Middle frontal gyrus (tissue), 1 donor: ENCODE measurements around the gene HMBS.

Experiments
- DNase-seq: peaks from one replicate; pipeline ENCODE4 v3.0.0-alpha.2; 2015; ENCODE audit warnings: low spot score; ENCODE audit errors: extremely low spot score

HMBS gene

DNA sequence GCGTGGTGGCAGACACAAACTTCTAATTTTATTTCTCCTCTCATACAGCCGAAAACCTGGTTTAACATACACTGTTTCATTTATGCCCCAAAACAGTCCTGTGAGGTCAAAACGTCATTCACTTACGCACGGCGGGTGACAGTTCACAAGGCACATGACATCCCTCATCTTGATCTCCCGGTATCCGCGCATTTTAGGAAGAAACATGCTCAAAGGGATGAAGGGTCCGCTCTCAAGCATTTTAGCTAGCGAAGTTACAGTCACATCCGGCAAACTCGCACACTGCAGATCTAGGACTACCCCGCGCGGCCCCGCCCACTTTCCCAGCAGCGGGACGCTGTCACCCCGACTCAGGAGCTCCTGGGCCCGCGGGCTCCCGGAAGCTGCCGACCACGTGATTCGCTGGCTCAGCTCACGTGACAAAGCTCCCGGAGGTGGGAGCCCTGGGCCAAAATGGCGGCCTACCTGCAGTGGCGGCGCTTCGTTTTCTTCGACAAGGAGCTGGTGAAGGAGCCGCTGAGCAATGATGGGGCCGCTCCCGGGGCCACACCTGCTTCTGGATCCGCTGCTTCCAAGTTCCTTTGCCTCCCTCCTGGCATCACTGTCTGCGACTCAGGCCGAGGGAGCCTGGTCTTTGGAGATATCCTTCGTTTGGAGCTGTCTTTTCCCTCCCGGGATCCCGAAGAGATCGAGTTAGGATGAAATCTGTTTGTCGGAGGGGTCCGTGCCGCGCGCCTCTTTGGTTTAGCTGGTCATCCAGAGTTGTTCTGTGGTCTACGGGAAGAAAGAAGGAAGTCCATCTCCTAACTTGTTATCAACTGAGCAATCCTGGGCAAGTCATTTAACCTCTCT lies 17.1 kb upstream of the HMBS start, which contains the start of gene VPS11:
Gene VPS11, plus strand, starts transcription at position 448 of the 852 bp plus-strand sequence. Its CDS starts 6 bp downstream, at position 454.
- DNase-seq = peak; percentile 95

DNA sequence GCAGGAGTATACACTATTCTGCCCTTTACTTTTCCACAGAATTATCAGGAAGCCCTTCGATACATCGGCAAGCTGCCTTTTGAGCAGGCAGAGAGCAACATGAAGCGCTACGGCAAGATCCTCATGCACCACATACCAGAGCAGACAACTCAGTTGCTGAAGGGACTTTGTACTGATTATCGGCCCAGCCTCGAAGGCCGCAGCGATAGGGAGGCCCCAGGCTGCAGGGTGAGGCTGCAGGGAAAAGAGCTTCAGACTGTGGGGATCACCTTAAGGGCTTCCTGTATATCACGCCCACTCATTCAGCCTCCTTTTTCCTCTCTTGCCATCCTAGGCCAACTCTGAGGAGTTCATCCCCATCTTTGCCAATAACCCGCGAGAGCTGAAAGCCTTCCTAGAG lies 6.8 kb upstream of the HMBS start:
- DNase-seq = no peak

DNA sequence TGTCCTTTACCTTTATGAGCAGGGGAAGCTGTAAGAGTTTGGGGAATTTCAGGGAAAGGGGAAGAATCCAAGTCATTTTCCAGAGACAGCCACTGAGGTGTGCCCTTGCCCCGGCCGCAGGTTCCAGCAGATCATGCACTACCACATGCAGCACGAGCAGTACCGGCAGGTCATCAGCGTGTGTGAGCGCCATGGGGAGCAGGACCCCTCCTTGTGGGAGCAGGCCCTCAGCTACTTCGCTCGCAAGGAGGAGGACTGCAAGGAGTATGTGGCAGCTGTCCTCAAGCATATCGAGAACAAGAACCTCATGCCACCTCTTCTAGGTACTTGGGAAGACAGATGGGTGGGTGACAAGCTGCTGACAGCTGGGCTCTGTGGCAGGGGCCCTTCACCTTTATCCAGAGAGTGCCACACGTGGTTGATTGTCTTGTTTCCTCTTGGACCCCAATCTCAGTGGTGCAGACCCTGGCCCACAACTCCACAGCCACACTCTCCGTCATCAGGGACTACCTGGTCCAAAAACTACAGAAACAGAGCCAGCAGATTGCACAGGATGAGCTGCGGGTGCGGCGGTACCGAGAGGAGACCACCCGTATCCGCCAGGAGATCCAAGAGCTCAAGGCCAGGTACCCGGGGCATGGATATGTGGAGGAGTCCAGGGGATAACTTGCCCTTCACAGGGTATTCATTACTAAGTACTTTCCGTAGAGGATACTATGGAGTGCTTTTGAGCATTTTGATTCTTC lies 5.8 kb upstream of the HMBS start:
- no peak for DNase-seq

DNA sequence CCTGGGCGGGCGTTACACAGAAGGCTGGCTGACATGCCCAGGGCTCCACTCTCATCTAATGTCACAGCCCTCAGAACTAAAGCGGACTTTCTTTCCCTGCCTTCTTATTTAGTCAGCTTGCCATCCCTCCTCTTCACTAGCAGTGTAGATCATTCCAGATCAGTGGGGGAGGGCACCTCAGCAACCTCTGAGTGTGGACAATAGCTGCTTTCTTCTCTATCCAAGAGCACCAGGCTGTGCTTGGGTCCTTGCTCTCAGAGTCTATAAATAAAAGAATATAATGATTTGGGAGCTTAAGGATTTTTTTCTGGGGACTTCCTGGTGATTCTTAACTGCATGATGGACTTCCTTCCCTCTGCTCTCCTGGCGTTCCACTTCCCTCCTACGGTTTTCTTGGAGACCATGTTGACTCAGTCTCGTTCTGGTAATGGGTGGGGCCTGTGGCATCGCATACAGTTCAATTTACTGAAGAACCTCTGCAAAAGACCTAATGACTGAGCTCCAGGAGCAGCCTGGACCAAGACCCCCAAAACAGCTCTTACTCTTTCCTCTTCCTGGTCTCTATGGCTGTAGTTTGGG lies 2.9 kb upstream of the HMBS start:
- DNase-seq = no peak

DNA sequence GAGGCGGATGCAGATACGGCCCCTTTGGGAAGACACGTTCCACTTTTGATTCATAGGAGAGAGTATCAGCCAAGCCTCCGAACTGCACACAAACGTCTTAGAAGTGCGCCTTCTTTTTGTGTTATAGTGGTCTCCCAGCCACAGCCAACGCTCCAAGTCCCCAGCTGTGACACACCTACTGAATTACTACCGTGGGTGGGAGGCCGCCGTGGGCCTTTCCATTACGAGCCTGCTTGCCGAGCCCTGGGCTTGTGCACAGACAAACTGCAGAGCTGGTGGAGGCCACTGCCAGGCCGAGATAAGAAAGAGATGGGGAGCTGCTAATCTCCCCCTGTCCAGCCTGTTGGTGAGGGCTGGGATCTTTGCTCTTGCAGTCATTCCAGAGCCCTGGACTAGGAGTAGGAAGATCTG lies 761 bp downstream of the HMBS start:
- no peak for DNase-seq

DNA sequence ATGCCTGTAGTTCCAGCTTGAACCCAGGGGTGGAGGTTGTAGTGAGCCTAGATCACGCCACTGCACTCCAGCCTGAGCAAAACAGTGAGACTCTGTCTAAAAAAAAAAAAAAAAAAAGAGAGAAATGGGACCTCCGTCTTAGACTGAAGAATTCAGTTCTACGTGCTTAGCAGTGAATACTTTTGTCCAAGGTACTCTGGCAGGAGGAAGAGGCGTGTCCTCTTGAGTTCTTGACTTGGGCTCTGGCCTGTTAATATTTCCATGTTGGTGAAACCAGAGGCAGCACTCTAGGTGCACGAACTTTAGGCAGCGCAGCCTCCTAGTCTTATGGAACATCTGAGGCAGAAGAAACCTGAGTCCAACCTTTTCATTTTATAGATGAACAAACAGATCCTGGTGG lies 2.4 kb downstream of the HMBS start:
- no peak for DNase-seq

DNA sequence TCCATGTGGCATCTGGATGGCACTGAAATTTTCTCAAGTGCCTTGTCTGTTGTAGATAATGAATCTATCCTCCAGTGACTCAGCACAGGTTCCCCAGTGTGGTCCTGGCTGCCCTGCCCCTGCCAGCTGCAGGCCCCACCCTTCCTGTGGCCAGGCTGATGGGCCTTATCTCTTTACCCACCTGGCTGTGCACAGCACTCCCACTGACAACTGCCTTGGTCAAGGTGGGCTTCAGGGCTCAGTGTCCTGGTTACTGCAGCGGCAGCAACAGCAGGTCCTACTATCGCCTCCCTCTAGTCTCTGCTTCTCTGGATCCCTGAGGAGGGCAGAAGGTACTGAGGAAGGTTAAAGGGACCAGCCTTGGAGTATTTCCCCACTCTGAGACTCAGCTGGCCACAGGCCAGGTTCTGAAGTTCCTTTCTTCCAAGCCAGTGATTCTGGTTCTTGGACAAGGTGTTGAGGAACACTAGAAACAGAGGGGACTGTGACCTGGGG lies 3.1 kb downstream of the HMBS start:
- no peak for DNase-seq

DNA sequence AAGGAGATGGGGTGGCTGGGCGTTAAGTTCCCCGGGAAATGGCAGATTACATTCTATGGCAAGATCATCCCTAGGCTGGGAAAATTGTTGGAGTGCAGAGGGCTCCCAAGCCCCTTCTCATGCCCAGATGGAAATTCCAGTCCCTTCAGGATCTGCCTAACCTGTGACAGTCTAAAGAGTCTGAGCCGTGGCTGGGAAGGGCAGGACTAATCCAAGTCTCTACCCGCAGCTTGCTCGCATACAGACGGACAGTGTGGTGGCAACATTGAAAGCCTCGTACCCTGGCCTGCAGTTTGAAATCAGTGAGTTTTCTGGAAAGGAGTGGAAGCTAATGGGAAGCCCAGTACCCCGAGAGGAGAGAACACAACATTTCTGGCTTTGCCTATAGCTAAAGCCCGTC lies 3.7 kb downstream of the HMBS start:
- no peak for DNase-seq

DNA sequence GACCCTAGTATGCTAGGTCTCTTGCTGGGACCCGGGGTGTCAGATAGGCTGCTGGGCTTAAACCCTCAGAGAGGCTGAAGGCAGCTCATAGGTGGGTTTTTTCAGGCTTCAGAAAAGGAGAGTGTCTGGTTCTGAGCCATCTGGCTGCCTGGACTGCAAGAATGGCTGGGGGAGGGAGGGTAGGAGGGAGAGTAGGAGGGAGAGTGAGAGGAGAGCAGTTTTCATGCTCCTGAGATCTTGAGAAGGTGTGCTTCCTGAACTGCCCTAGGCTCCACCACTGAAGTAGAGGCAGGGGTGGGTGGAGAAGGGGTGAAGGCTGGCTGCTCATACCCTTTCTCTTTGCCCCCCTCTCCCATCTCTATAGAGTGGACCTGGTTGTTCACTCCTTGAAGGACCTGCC lies 4.6 kb downstream of the HMBS start:
- DNase-seq = no peak

DNA sequence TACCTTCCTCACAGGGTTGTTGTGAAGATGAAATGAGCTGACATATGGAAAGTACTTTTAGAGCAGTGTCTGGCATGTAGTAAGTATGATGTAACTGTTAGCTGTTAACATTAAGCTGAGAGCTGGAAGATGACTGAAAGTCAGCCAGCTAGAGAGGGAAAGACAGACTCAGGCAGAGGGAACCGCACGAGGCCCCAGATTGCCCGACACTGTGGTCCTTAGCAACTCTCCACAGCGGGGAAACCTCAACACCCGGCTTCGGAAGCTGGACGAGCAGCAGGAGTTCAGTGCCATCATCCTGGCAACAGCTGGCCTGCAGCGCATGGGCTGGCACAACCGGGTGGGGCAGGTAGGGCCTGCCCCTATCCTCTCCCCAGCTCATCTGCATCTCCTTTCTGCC lies 6.5 kb downstream of the HMBS start:
- DNase-seq = no peak

DNA sequence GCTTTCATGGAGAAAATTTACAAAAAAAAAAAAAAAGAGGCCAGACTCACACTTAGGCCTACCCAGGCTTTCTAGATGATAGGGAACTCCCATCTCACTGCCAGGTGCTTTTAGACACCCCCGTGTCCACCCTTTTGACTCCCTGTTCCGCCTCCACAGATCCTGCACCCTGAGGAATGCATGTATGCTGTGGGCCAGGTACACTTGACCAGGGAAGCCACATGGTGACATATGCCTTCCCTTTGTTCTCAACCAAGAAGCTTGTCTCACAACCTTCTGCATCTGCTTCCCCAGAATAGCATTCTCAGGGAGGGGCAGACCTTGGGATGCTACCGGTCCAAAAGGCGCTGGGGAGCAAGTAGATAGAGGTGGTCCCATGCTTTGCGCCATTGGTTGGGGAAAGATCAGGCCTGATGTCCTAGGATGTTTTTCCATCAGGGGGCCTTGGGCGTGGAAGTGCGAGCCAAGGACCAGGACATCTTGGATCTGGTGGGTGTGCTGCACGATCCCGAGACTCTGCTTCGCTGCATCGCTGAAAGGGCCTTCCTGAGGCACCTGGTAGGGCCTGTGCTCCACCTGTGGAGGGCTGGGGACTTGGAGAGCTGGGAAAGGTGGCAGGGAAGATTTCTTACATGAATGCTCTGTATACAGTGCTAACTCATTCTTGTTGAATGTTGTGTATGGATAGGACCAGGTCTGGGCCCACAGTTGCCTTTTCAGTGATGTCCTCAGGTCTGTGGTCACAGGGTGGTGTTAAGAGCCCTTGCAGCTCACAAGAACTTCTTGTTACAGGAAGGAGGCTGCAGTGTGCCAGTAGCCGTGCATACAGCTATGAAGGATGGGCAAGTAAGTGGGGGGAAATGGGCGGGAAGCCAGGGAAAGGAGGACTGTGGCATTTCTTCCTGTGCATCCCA lies 7.5 kb downstream of the HMBS start:
- no peak for DNase-seq

DNA sequence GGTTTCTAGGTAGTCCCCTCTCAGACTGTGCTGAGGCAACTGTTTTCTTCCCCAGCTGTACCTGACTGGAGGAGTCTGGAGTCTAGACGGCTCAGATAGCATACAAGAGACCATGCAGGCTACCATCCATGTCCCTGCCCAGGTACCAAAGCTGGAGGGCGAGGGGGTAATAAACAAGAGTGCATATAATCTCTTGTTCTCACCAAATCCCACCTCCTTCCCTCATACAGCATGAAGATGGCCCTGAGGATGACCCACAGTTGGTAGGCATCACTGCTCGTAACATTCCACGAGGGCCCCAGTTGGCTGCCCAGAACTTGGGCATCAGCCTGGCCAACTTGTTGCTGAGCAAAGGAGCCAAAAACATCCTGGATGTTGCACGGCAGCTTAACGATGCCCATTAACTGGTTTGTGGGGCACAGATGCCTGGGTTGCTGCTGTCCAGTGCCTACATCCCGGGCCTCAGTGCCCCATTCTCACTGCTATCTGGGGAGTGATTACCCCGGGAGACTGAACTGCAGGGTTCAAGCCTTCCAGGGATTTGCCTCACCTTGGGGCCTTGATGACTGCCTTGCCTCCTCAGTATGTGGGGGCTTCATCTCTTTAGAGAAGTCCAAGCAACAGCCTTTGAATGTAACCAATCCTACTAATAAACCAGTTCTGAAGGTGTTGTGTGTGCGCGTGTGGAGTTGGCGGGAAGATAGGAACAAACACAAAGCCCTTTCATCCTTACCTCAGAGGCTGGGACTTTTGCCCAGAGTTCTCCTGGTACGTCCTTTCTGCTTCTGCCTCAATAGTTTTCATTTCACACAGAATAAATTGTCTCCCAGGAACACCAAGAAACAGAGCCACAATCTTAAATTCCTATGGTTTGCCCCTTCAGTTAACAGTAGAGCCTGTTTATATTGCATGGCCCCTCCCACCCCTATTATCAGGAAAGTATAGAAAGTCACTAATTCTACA lies 8.5 kb downstream of the HMBS start:
- no peak for DNase-seq

DNA sequence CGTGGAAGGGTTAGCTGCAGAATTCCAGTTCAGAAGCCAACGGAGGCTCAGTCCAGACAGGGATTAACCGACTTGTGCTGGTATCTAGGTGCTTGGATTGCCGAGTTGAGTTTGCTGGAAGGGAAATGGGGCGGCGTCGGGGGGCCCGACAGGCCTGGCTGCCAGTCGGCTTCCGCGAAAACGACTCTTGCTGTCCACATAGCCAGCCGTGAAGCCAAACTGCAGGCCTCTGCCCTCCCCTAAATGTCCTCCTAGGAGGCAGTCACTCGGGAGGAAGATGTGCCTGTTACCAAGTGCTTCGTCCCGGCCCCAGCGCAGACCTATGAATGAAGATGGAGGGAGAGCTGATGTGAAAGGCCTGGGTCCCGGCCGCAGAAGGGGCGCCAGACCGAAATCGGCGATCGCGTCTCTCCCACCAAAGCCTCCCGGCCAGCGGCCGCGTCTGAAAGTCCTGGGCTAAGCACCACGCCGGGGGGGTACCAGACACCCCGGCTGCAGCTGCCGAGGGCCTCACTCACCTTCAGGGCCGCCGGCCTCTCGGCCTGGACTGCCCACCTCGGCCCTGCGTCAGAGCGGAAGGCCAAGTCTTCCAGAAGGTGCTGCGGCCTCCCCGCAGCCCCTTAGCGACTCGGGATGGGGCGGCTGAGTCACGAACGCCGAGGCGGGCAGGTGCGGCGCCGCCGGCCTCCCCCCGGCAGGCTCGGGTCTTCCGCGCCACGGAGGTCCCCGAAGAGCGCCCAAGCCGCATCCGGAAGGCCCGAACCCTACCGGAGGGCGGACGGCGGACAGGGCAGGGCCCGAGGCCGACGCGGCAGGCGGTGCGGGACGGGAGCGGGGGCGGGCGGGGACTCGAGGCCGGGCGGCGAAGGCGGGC lies 9.5 kb downstream of the HMBS start:
- no peak for DNase-seq

DNA sequence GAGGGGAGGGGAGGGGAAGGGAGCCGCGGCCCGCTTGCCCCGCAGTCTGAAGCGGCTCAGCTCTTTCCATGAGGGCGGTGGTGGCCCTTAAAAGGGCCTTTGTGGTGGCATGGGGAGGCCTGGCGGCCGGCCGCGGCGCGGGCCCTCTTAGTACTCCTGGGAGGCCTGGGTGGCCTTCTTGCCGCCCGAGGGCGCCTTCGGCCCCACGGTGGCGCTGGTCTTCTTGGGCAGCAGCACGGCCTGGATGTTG lies 10.1 kb downstream of the HMBS start:
- DNase-seq = no peak

DNA sequence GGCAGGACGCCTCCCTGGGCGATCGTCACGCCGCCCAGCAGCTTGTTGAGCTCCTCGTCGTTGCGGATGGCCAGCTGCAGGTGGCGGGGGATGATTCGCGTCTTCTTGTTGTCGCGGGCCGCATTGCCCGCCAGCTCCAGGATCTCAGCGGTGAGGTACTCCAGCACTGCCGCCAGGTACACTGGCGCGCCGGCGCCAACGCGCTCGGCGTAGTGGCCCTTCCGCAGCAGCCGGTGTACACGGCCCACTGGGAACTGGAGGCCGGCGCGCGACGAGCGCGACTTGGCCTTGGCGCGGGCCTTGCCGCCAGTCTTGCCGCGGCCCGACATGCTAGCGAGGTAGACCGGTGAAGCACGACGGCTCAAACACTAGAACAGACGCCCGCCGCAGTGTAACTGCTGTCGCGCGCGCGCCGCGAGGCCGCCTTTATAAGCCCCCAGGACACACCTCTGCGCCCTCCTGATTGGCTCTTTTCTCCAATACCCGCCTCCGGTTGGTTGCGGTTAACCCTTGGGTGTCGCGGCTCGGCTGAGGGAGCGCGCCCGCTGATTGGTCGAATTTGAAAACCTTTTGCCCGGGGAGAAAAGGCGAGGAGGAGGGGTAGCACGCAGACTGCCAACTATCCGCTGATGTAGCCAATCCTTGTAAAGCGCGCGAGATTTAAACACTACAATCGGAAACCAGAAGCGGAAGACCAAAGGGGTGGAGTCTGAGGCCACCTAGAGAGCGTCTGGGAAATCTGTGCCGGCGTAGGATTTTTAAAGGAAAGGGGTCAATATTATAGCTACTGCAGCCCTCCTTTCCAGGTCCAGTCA lies 10.6 kb downstream of the HMBS start:
- DNase-seq = peak; percentile 98

DNA sequence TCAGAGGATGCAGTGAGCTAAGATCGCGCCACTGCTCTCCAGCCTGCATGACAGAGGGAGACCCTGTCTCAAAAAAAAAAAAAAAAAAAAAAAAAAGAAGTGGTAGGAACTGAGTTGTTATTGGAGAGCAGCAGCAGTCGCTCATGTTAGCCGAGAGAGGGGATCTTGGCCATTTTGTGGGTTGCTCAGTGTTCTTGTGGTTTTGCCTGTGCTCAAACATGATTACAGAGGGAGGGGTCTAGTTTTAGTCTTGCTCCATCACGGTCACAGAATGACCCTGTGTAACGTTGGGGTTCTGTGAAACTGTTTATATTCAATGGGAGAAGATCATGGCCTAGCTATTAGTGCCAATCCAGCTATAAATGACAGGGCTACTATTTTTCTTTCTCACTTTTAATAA lies 15.0 kb downstream of the HMBS start:
- no peak for DNase-seq

DNA sequence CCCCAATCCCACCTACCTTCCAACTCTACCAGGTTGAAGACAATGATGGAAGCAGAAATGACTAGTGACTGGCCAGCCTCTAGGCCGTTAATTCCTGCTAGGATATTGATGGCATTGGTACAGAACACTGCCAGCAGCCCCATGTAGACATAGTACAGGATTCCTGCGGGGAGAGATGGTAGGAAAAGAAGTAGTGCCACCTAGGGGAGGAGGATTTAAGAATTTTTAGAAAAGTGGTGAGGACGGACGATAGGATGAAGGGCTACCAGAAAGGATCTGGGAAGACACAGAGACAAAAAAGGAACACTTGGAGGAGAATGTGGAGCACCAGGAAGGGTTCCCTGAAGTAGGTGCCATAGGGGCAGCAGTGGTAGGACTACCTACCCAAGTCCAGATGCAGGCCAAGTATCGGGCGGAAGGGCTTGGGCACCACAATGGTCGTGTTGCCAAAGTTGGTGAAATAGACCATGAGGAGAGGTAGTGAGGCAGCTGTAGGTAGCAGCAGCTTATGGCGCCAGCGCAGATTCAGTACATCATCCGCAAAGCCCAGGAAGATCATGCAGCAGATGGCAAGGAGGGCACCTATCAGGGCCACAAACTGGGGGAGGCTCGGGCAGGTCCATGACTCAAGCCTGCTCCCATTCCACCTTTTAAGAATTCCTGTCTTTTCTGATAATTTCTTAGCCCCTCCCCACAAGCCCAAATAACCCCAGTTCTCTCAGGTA lies 15.7 kb downstream of the HMBS start:
- DNase-seq = no peak
